AG09309 (cell line): ENCODE measurements around the gene BPGM.

Experiments
- DNase-seq: peaks from one replicate; pipeline ENCODE4 v3.0.0-alpha.2; 2010; ENCODE audit warnings: low read depth
- H3K4me3 ChIP-seq: 2 replicates; pipeline ENCODE4 v1.5.1; 2011; ENCODE audit warnings: mild to moderate bottlenecking, low read depth, low read length, moderate library complexity; ENCODE audit not compliant: control insufficient read depth
- CTCF ChIP-seq: IDR thresholded peaks from 2 replicates; pipeline ENCODE4 v1.5.1; 2011; ENCODE audit warnings: mild to moderate bottlenecking, low read depth, low read length, inconsistent platforms; ENCODE audit not compliant: insufficient read depth, control insufficient read depth; ENCODE audit errors: missing control alignments

Gene BPGM

GRCh38 chr7:134632052-134632451, 14.6 kb upstream of the BPGM start:
- DNase-seq, result no peak
- no peak for TF ChIP-seq CTCF
- H3K4me3 ChIP-seq, result no peak overlapping the region

GRCh38 chr7:134632937-134633540, 13.6 kb upstream of the BPGM start:
- H3K4me3 ChIP-seq, result no peak overlapping the region
- DNase-seq, result no peak
- TF ChIP-seq CTCF, result peak; percentile 62

GRCh38 chr7:134636008-134636449, 10.6 kb upstream of the BPGM start:
- no peak for DNase-seq
- H3K4me3 ChIP-seq, result no peak overlapping the region
- no peak for TF ChIP-seq CTCF

GRCh38 chr7:134637441-134637840, 9.2 kb upstream of the BPGM start:
- H3K4me3 ChIP-seq, result no peak overlapping the region

GRCh38 chr7:134637934-134638719, 8.5 kb upstream of the BPGM start:
- H3K4me3 ChIP-seq, result no peak overlapping the region
- no peak for TF ChIP-seq CTCF
- no peak for DNase-seq

More at GRCh38 chr7:134637441-134637840, 9.2 kb upstream of the BPGM start:
- TF ChIP-seq CTCF, result no peak
- DNase-seq, result no peak

- no peak overlapping the region for H3K4me3 ChIP-seq
- TF ChIP-seq CTCF, result no peak
- DNase-seq, result no peak
Observed at GRCh38 chr7:134639061-134639460, 7.6 kb upstream of the BPGM start.
